Measurements from ENCODE around the gene CPPED1.
A peak's percentile ranks its signal among the peaks of the same experiment; 100 is the strongest.
"Not testable (repeated sequence)": the region's sequence is repeated elsewhere in the genome, so short reads cannot be mapped to it uniquely, and the experiment has no call there.

The CPPED1 gene

GRCh38 chr16:12803203-12804093 is at the start of gene CPPED1:
Gene CPPED1, minus strand, starts transcription at chr16:12803887. Its CDS starts 111 bp downstream, at chr16:12803776.
- DNase-seq: peak; percentile 88

GRCh38 chr16:12850186-12850585 is 46.5 kb upstream of the CPPED1 start:
- no peak for DNase-seq

- DNase-seq: no peak
Measured at GRCh38 chr16:12846592-12846991, 42.9 kb upstream of the CPPED1 start.

GRCh38 chr16:12845282-12845681 is 41.6 kb upstream of the CPPED1 start:
- DNase-seq: no peak

GRCh38 chr16:12837756-12838155 is 34.1 kb upstream of the CPPED1 start:
- no peak for DNase-seq

GRCh38 chr16:12837291-12837690 is 33.6 kb upstream of the CPPED1 start:
- DNase-seq: no peak

GRCh38 chr16:12833926-12834325 is 30.2 kb upstream of the CPPED1 start:
- no peak for DNase-seq

- DNase-seq: no peak
Measured at GRCh38 chr16:12829096-12829888, 25.6 kb upstream of the CPPED1 start.

- no peak for DNase-seq
Measured at GRCh38 chr16:12828206-12828605, 24.5 kb upstream of the CPPED1 start.

- no peak for DNase-seq
Measured at GRCh38 chr16:12826559-12826958, 22.9 kb upstream of the CPPED1 start.

GRCh38 chr16:12819126-12820117 is 15.7 kb upstream of the CPPED1 start:
- peak; percentile 27 for DNase-seq

- no peak for DNase-seq
Measured at GRCh38 chr16:12818326-12818725, 14.6 kb upstream of the CPPED1 start.

GRCh38 chr16:12816791-12817214 is 13.1 kb upstream of the CPPED1 start:
- DNase-seq: not testable (repeated sequence)

- DNase-seq: no peak
Measured at GRCh38 chr16:12815361-12815760, 11.7 kb upstream of the CPPED1 start.

GRCh38 chr16:12813734-12814133 is 10.0 kb upstream of the CPPED1 start:
- not testable (repeated sequence) for DNase-seq

- not testable (repeated sequence) for DNase-seq
Measured at GRCh38 chr16:12813321-12813720, 9.6 kb upstream of the CPPED1 start.

- no peak for DNase-seq
Measured at GRCh38 chr16:12811441-12812383, 8.0 kb upstream of the CPPED1 start.

GRCh38 chr16:12805066-12805465 is 1.4 kb upstream of the CPPED1 start:
- no peak for DNase-seq

GRCh38 chr16:12804395-12804794 is 708 bp upstream of the CPPED1 start:
- DNase-seq: no peak

- DNase-seq: no peak
Measured at GRCh38 chr16:12802661-12803060, 1.0 kb downstream of the CPPED1 start.

GRCh38 chr16:12802048-12802447 is 1.6 kb downstream of the CPPED1 start:
- no peak for DNase-seq

Data from GOT3 (cell line).